PC-3 (cell line): ENCODE data around the gene INSYN2A. TPM values are rescaled to one million over a fixed set of nuclear protein-coding genes. Genes with fewer than 3 reads are reported as not detected.

ENCODE experiments used
- ATAC-seq: fragments of 200-7000 bp; cut with Tn5 transposase; 2 replicates; pipeline ENCODE4 v1.9.1; 2020; ENCODE audit warnings: mild to moderate bottlenecking, moderate library complexity
- BruUV-seq: library from RNA; stranded (reverse); fragments of 400-500 nt; replicated peaks from 2 replicates; lab custom pipeline; 2021; lab: Mats Ljungman, UMichigan
- CTCF ChIA-PET: fragments of 300-600 bp; sonication (Branson Sonifier 250); formaldehyde crosslinking; loops from one replicate; lab custom pipeline; 2022; ENCODE audit warnings: antibody characterized with exemption; lab: Charles Lee
- POLR2A ChIA-PET: fragments of 300-600 bp; sonication (Branson Sonifier 250); formaldehyde crosslinking; loops from one replicate; lab custom pipeline; 2022; ENCODE audit warnings: antibody characterized with exemption; ENCODE audit not compliant: unreplicated experiment; lab: Charles Lee
- DNase-seq: peaks from one replicate; pipeline ENCODE4 v3.0.0-alpha.2; 2015
- H2AFZ ChIP-seq: fragments of 300-600 bp; sonication (generic); 2 replicates; pipeline ENCODE4 v1.6.0; 2016; ENCODE audit warnings: antibody characterized with exemption, low read length
- H3F3A ChIP-seq: fragments of 300-600 bp; sonication (generic); one replicate; pipeline ENCODE4 v1.6.0; 2017; ENCODE audit warnings: antibody characterized with exemption, low read length, control low read depth, mild to moderate bottlenecking; ENCODE audit not compliant: unreplicated experiment
- H3K27ac ChIP-seq: fragments of 300-600 bp; sonication (generic); 2 replicates; pipeline ENCODE4 v1.5.1; 2016; ENCODE audit warnings: mild to moderate bottlenecking, low read length
- H3K27me3 ChIP-seq: fragments of 300-600 bp; sonication (generic); 2 replicates; pipeline ENCODE4 v1.6.1; 2016; ENCODE audit warnings: low read length, mixed read lengths
- H3K36me3 ChIP-seq: fragments of 300-600 bp; sonication (generic); 2 replicates; pipeline ENCODE4 v1.6.1; 2016; ENCODE audit warnings: low read depth, mixed run types, low read length, mixed read lengths
- H3K4me1 ChIP-seq: fragments of 300-600 bp; sonication (generic); 2 replicates; pipeline ENCODE4 v1.5.1; 2016; ENCODE audit warnings: low read length; ENCODE audit not compliant: insufficient read depth
- H3K4me2 ChIP-seq: fragments of 300-600 bp; sonication (generic); 2 replicates; pipeline ENCODE4 v1.6.0; 2016; ENCODE audit warnings: low read length
- H3K4me3 ChIP-seq: fragments of 300-600 bp; sonication (generic); 2 replicates; pipeline ENCODE4 v1.5.1; 2016; ENCODE audit warnings: mild to moderate bottlenecking, low read length, mixed read lengths
- H3K79me2 ChIP-seq: fragments of 300-600 bp; sonication (generic); 2 replicates; pipeline ENCODE4 v1.6.1; 2017; ENCODE audit warnings: low read length, mixed read lengths
- H3K9ac ChIP-seq: fragments of 300-600 bp; sonication (generic); 2 replicates; pipeline ENCODE4 v1.6.0; 2016; ENCODE audit warnings: mild to moderate bottlenecking, low read length
- H3K9me2 ChIP-seq: fragments of 300-600 bp; sonication (generic); replicated peaks from 2 replicates; pipeline ENCODE4 v1.6.1; 2016; ENCODE audit warnings: mixed run types, low read length, mixed read lengths
- H3K9me3 ChIP-seq: fragments of 300-600 bp; sonication (generic); 2 replicates; pipeline ENCODE4 v1.6.1; 2016; ENCODE audit warnings: low read length, mixed read lengths
- H4K20me1 ChIP-seq: fragments of 300-600 bp; sonication (generic); 2 replicates; pipeline ENCODE4 v1.6.1; 2016; ENCODE audit warnings: low read length, mixed read lengths
- EZH2 ChIP-seq: fragments of 300-600 bp; sonication (generic); IDR thresholded peaks from one replicate; pipeline ENCODE4 v1.6.1; 2017; ENCODE audit warnings: antibody characterized with exemption, mild to moderate bottlenecking, low read length; ENCODE audit not compliant: unreplicated experiment
- EZH2phosphoT487 ChIP-seq: fragments of 300-600 bp; sonication (generic); IDR thresholded peaks from 2 replicates; pipeline ENCODE4 v1.6.1; 2018; ENCODE audit warnings: mild to moderate bottlenecking, antibody characterized with exemption, low read length, borderline replicate concordance
- intact Hi-C: fragments of 100-400 bp; cut with micrococcal nuclease; formaldehyde crosslinking; loops from 2 replicates; pipeline ENCODE4 v1.9.0; 2023
- total RNA-seq: library from RNA; depleted of rRNA; stranded (reverse); fragments of >200 nt; gene quantifications from 2 replicates; pipeline ENCODE4 v1.2.3, GENCODE V29; 2014
- TF ChIP-seq, protein P1 (sequence below): fragments of 300-600 bp; sonication (generic); conservative IDR thresholded peaks from 2 replicates; pipeline ENCODE4 v1.5.1; 2017; ENCODE audit warnings: antibody characterized with exemption, low read depth, mild to moderate bottlenecking, low read length

INSYN2A gene
- total RNA-seq, 1 experiment from 2014 or later: not detected

DNA sequence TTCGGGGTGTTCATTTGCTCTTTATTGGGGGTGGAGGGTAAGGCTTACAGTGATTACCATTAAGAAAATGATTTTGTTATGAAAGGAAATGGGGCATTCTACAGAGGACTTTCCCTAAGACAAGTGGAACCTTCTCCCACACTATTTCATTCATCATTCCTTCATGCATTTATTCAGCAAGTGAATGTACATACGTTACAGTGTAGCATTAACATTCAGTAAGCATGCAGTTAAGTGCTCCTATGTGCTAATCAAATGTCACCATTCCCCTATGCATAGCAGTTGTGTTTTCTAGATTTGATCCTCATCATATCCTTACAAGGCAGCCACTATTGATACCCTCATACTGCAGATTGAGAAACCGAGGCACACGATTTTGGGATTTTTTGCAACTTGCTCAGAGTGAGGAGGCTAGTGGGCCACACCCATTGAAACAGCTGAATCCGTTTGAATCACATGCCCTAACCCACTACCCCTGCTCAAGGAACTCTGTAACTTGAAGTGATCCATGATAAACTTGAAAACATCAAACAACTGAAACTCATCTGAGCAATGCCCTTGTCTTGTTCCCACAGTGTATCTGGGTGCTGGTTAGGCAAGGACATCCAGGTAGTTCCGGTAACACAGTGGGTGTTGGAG lies 16.7 kb downstream of the INSYN2A start:
- Histone ChIP-seq H3K79me2 (no peaks in the 10 kb centered on the region), H2AFZ (no peak overlapping the region), H3K4me3 (no peak overlapping the region), H3K9me3 (no peaks in the 10 kb centered on the region), H3K4me1 (no peaks in the 10 kb centered on the region), H3K4me2 (no peak overlapping the region), H3K36me3 (no peaks in the 10 kb centered on the region), H3K27me3 (no peaks in the 10 kb centered on the region), H4K20me1 (no peaks in the 10 kb centered on the region), H3F3A (no peaks in the 10 kb centered on the region), H3K9me2 (no peaks in the 10 kb centered on the region), H3K9ac (no peak overlapping the region), H3K27ac (no peak overlapping the region)
- ChIA-PET POLR2A (no interaction called here), CTCF (no interaction called here)
- DNase-seq (no peak), ATAC-seq (no peak)
- intact Hi-C loops: no loop called here
- TF ChIP-seq EZH2phosphoT487 (no peak), EZH2 (no peak)
- TF ChIP-seq, protein P1, sequence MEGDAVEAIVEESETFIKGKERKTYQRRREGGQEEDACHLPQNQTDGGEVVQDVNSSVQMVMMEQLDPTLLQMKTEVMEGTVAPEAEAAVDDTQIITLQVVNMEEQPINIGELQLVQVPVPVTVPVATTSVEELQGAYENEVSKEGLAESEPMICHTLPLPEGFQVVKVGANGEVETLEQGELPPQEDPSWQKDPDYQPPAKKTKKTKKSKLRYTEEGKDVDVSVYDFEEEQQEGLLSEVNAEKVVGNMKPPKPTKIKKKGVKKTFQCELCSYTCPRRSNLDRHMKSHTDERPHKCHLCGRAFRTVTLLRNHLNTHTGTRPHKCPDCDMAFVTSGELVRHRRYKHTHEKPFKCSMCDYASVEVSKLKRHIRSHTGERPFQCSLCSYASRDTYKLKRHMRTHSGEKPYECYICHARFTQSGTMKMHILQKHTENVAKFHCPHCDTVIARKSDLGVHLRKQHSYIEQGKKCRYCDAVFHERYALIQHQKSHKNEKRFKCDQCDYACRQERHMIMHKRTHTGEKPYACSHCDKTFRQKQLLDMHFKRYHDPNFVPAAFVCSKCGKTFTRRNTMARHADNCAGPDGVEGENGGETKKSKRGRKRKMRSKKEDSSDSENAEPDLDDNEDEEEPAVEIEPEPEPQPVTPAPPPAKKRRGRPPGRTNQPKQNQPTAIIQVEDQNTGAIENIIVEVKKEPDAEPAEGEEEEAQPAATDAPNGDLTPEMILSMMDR: no peak
- no TSS peak for BruUV-seq

GRCh38 chr10:127176649-127177048 lies 19.7 kb downstream of the INSYN2A start:
- no peak overlapping the region for H2AFZ ChIP-seq
- no peak for ATAC-seq
- TF ChIP-seq EZH2phosphoT487: no peak
- TF ChIP-seq EZH2: no peak
- TF ChIP-seq, protein P1: no peak

DNA sequence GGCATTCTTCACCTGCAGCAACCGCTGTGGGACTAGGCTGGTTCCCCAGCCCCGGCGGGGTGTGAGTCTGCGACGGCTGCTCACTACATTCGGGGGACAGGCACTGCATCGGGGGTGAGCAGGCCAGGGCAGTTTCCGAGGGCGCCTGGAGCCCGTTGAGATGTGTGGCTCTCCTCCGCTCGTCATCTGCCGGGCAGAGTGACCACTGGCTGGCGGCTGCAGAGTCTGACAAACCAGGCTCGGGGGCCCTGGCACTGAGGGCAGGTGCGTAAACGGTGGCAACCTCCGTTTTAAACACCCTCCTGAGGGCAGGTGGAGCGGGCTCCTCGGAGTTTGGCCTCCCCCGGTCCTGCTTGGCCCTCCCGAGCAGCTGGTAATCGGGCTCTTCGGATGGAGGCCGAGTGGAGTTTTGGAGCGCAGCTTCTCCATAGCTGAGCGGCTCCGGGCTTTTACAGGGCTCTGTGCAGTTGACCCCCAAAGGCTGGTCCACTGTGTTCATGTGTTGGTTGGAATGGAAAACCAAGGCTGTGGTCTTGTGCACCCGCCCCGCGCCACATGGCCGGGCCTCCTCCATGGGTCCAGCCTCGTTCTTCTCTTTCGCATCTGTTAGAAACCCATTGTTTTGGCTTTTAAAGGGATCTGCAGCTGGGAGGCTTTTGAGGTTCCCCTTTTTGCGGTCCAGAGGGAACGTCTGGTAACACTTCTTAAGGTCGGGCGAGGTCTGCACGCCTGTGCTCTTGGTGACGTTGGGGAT lies 20.9 kb downstream of the INSYN2A start:
- H3K36me3 ChIP-seq: no peaks in the 10 kb centered on the region
- ChIA-PET CTCF (no interaction called here), POLR2A (no interaction called here)
- no TSS peak for BruUV-seq
- TF ChIP-seq EZH2phosphoT487: no peak
- no peak overlapping the region for H2AFZ ChIP-seq
- no peaks in the 10 kb centered on the region for H4K20me1 ChIP-seq
- H3K9me3 ChIP-seq: no peaks in the 10 kb centered on the region
- no peak overlapping the region for H3K27ac ChIP-seq
- no peaks in the 10 kb centered on the region for H3F3A ChIP-seq
- DNase-seq (no peak), ATAC-seq (no peak)
- intact Hi-C loops: no loop called here
- H3K4me1 ChIP-seq: no peaks in the 10 kb centered on the region
- H3K9ac ChIP-seq: no peak overlapping the region
- no peaks in the 10 kb centered on the region for H3K9me2 ChIP-seq
- H3K27me3 ChIP-seq: no peaks in the 10 kb centered on the region
- H3K4me2 ChIP-seq: no peak overlapping the region
- no peaks in the 10 kb centered on the region for H3K79me2 ChIP-seq
- no peak overlapping the region for H3K4me3 ChIP-seq

More at GRCh38 chr10:127176649-127177048, 19.7 kb downstream of the INSYN2A start:
- Histone ChIP-seq H3K4me1 (no peaks in the 10 kb centered on the region), H3K27me3 (no peaks in the 10 kb centered on the region), H3K36me3 (no peaks in the 10 kb centered on the region), H3K4me3 (no peak overlapping the region), H4K20me1 (no peaks in the 10 kb centered on the region), H3K4me2 (no peak overlapping the region), H3K27ac (no peak overlapping the region), H3F3A (no peaks in the 10 kb centered on the region), H3K9me3 (no peaks in the 10 kb centered on the region), H3K9ac (no peak overlapping the region), H3K9me2 (no peaks in the 10 kb centered on the region), H3K79me2 (no peaks in the 10 kb centered on the region)
- ChIA-PET CTCF (no interaction called here), POLR2A (no interaction called here)
- no TSS peak for BruUV-seq
- no peak for DNase-seq
- intact Hi-C loops: no loop called here
